Measurements from ENCODE around the gene RAE1.

GRCh38 chr20:57398231-57398821, 47.3 kb downstream of the RAE1 start:
- TF ChIP-seq, protein P1, sequence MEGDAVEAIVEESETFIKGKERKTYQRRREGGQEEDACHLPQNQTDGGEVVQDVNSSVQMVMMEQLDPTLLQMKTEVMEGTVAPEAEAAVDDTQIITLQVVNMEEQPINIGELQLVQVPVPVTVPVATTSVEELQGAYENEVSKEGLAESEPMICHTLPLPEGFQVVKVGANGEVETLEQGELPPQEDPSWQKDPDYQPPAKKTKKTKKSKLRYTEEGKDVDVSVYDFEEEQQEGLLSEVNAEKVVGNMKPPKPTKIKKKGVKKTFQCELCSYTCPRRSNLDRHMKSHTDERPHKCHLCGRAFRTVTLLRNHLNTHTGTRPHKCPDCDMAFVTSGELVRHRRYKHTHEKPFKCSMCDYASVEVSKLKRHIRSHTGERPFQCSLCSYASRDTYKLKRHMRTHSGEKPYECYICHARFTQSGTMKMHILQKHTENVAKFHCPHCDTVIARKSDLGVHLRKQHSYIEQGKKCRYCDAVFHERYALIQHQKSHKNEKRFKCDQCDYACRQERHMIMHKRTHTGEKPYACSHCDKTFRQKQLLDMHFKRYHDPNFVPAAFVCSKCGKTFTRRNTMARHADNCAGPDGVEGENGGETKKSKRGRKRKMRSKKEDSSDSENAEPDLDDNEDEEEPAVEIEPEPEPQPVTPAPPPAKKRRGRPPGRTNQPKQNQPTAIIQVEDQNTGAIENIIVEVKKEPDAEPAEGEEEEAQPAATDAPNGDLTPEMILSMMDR (IDR thresholded peaks at IDR 0.05 in 2 of 3, conservative IDR thresholded peaks at IDR 0.05 in 1 of 3; ENCODE audit: borderline replicate concordance in 1 of 3, insufficient read depth in 1 of 3, low read depth in 2 of 3, low read length in 2 of 3) = no peak
- TF ChIP-seq POLR2AphosphoS5 (IDR thresholded peaks at IDR 0.05; ENCODE audit: low read depth, low read length) = no peak
- no peak for TF ChIP-seq RAD21 (IDR thresholded peaks at IDR 0.05; ENCODE audit: low read depth)
- no peak for TF ChIP-seq POLR2A (IDR thresholded peaks at IDR 0.05; ENCODE audit: borderline replicate concordance, extremely low read depth, insufficient read depth, insufficient read length)
- TF ChIP-seq ZBTB33 (IDR thresholded peaks at IDR 0.05; ENCODE audit: extremely low read depth, insufficient replicate concordance, low read length) = no peak
- TF ChIP-seq, protein P2, sequence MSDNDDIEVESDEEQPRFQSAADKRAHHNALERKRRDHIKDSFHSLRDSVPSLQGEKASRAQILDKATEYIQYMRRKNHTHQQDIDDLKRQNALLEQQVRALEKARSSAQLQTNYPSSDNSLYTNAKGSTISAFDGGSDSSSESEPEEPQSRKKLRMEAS (IDR thresholded peaks at IDR 0.05) = no peak
- TF ChIP-seq, protein P3, sequence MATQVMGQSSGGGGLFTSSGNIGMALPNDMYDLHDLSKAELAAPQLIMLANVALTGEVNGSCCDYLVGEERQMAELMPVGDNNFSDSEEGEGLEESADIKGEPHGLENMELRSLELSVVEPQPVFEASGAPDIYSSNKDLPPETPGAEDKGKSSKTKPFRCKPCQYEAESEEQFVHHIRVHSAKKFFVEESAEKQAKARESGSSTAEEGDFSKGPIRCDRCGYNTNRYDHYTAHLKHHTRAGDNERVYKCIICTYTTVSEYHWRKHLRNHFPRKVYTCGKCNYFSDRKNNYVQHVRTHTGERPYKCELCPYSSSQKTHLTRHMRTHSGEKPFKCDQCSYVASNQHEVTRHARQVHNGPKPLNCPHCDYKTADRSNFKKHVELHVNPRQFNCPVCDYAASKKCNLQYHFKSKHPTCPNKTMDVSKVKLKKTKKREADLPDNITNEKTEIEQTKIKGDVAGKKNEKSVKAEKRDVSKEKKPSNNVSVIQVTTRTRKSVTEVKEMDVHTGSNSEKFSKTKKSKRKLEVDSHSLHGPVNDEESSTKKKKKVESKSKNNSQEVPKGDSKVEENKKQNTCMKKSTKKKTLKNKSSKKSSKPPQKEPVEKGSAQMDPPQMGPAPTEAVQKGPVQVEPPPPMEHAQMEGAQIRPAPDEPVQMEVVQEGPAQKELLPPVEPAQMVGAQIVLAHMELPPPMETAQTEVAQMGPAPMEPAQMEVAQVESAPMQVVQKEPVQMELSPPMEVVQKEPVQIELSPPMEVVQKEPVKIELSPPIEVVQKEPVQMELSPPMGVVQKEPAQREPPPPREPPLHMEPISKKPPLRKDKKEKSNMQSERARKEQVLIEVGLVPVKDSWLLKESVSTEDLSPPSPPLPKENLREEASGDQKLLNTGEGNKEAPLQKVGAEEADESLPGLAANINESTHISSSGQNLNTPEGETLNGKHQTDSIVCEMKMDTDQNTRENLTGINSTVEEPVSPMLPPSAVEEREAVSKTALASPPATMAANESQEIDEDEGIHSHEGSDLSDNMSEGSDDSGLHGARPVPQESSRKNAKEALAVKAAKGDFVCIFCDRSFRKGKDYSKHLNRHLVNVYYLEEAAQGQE (IDR thresholded peaks at IDR 0.05; ENCODE audit: low read depth) = no peak
- TF ChIP-seq ATF3 (IDR thresholded peaks at IDR 0.05) = no peak
- TF ChIP-seq SRF (IDR thresholded peaks at IDR 0.05; ENCODE audit: low read depth) = no peak
- no peak for TF ChIP-seq CEBPB (IDR thresholded peaks at IDR 0.05; ENCODE audit: low read depth)
- no peak for TF ChIP-seq EZH2 (IDR thresholded peaks at IDR 0.05)

Data from HCT116 (cell line).